ENCODE results near the gene NET1.

NET1 gene

DNA sequence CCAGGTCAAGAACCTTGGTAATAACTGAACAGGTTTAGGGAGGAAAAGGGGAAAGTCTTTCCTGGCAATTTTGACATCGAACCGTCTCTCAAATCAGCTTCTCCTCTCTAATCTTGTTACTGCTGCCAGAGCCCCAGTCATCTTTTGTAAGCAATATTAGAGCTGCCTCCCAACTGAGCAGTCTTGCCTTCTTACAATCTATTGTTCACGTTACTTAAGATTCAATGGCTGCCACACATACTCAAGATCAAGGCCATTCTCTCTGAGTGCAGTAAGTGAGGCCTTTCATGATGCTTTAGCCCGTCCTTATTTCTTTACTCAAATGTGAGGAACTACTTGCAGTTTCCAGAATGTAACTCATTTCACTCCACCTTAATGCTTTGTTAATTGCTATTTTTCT lies 12.4 kb downstream of the NET1 start:
- in situ Hi-C loops (cut with MboI; ENCODE audit: low sequenced_read_pairs, unreplicated experiment), result no loop called here
- TF ChIP-seq CTCF (IDR thresholded peaks at IDR 0.05; ENCODE audit: borderline replicate concordance, control extremely low read depth, extremely low read depth, insufficient read depth, missing control alignments), result no peak
- no peak for DNase-seq (ENCODE audit: low spot score)

DNA sequence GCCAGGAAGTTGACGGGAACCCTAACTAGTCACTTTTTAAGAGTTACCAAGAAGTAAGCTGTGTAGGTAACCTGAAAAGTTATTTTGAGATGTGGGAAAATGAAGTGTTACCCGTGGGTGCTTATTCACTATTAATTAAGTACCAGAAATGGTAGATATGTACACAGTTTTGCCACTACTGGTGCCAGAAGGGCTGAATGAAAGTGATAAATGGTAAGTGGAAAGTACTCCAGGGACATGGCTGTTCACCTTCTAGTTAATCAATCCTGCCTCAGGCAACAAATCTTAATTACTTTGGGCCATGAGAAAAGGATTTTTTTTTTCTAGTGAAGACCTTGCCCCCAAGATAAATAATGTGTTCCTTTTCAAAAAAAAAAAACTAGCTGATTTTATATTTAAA lies 15.8 kb downstream of the NET1 start:
- no peak for TF ChIP-seq CTCF (IDR thresholded peaks at IDR 0.05; ENCODE audit: borderline replicate concordance, control extremely low read depth, extremely low read depth, insufficient read depth, missing control alignments)

DNA sequence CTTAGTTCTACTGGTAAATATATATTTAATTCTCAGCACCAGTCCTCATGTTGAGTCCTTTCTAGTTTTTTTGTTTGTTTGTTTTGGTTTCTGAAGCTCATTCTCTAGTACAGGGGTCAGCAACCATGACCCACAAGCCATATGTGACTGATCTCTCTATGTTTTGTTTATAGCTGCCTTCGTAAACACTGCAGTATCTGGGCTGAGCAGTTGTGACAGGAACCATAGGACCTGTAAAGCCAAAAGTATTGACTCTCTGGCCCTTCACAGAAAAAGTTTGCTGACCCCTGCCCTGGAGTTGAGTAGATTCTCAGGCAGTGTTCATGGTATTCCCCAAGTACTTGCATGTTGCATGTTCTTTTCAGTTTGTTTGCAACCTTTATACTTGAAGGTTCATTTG lies 20.8 kb downstream of the NET1 start:
- in situ Hi-C loops (cut with MboI; ENCODE audit: low sequenced_read_pairs, unreplicated experiment), result no loop called here
- no peak for TF ChIP-seq CTCF (IDR thresholded peaks at IDR 0.05; ENCODE audit: borderline replicate concordance, control extremely low read depth, extremely low read depth, insufficient read depth, missing control alignments)
- no peak for DNase-seq (ENCODE audit: low spot score)

More for the DNA sequence above, 15.8 kb downstream of the NET1 start:
- DNase-seq (ENCODE audit: low spot score), result no peak
- in situ Hi-C loops (cut with MboI; ENCODE audit: low sequenced_read_pairs, unreplicated experiment), result no loop called here

DNA sequence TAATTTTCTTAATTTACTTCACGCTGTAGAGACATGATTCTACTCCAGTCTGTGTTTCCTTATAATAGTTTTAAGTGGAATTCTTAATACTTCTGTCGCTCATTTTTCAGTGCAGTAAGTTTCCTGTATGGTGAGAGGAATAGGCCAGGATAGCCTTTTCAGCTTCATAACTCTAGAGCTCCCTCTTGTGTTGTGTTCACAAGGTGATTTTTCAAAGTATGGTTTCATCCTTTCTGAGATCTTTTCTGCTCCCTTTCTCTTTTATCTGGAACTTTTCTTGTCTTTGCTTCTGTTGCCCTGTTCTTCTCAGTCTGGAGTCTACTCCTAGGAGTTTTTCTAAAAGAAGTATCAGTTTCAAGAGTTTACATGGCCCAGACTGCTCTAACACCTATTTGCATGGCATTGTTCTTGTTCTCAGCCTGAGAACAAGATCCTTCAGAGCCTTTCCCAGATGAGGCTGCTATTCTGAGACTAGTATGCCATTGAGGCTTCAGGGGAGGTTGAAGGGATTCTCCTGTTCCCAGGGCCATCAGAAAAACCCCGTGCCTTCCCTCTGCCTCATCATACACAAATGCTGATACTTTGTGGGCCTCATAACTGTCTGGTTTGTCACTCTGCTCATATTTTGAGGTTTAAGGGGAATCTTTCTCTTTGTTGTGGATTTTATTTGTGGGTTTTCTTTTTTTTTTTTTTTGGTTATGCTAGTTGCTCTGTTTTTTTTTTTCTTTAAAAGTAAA lies 21.8 kb downstream of the NET1 start:
- in situ Hi-C loops (cut with MboI; ENCODE audit: low sequenced_read_pairs, unreplicated experiment), result no loop called here
- DNase-seq (ENCODE audit: low spot score), result peak; percentile 42
- TF ChIP-seq CTCF (IDR thresholded peaks at IDR 0.05; ENCODE audit: borderline replicate concordance, control extremely low read depth, extremely low read depth, insufficient read depth, missing control alignments), result peak; percentile 51

DNA sequence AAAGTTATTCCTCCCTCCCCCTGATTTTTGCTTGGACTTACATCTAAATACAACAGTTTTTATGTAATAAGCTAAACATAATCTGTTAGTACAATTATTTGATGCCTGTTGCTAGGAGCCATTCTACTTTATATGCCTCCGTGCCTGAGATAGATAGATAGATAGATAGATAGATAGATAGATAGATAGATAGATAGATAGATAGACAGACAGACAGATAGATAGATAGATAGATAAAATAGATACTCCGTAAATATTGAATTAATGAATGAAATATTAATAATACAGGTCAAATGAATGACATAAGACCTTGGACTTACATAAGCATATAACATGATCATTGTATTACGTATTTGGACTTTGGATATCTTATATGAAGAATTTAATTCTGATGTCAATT lies 23.0 kb downstream of the NET1 start:
- DNase-seq (ENCODE audit: low spot score), result no peak
- in situ Hi-C loops (cut with MboI; ENCODE audit: low sequenced_read_pairs, unreplicated experiment), result no loop called here
- no peak for TF ChIP-seq CTCF (IDR thresholded peaks at IDR 0.05; ENCODE audit: borderline replicate concordance, control extremely low read depth, extremely low read depth, insufficient read depth, missing control alignments)

DNA sequence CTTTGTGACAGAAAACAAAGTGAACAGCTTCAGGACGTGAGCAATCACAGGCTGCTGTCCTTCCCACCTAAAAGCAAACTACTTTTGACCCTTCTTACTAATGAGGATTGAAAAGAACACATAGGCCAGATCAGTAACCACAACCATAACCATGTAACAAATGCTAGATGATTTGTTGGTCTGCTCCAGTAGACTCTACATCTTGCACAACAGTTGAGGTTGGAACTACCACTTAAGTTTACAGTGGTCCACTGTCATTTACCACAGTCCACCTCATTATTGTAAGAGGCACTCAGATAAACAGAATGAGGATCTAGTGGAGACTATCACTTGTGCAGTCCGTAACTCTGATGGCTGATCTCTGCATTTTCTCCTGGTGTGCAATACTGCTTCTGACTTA lies 27.8 kb downstream of the NET1 start:
- no peak for TF ChIP-seq CTCF (IDR thresholded peaks at IDR 0.05; ENCODE audit: borderline replicate concordance, control extremely low read depth, extremely low read depth, insufficient read depth, missing control alignments)
- DNase-seq (ENCODE audit: low spot score), result no peak
- in situ Hi-C loops (cut with MboI; ENCODE audit: low sequenced_read_pairs, unreplicated experiment), result loop anchor here (5.0 kb wide), 1 partner anchor 182 kb away; no protein-coding TSS in a partner anchor
